Activated B cell treated with CpG ODN at 0.5 μM for 24 hours (primary cell): ENCODE measurements around the gene USP31. TPM values are rescaled to one million over a fixed set of nuclear protein-coding genes. Genes with fewer than 3 reads are reported as not detected.

Source experiments
- ATAC-seq: fragments of 200-7000 bp; cut with Tn5 transposase; one replicate; pipeline ENCODE4 v1.10.0; 2021; ENCODE audit warnings: low read depth, mild to moderate bottlenecking, moderate library complexity
- CTCF ChIA-PET: fragments of 350-600 bp; sonication (Branson Sonifier 250); formaldehyde crosslinking; loops from one replicate; lab custom pipeline; 2021; ENCODE audit warnings: antibody characterized with exemption; lab: Charles Lee
- POLR2A ChIA-PET: fragments of 350-600 bp; sonication (Branson Sonifier 250); formaldehyde crosslinking; loops from one replicate; lab custom pipeline; 2021; ENCODE audit warnings: antibody characterized with exemption; lab: Charles Lee
- DNase-seq: peaks from one replicate; pipeline ENCODE4 v3.0.0; 2022
- H3K27ac Mint-ChIP-seq: one replicate; pipeline ENCODE4 v1.8.0; 2020; ENCODE audit warnings: mixed read lengths
- H3K27me3 Mint-ChIP-seq: one replicate; pipeline ENCODE4 v1.8.0; 2021; ENCODE audit warnings: mixed read lengths
- H3K36me3 Mint-ChIP-seq: one replicate; pipeline ENCODE4 v1.8.0; 2021; ENCODE audit warnings: low read depth, mixed read lengths
- H3K4me1 Mint-ChIP-seq: one replicate; pipeline ENCODE4 v1.8.0; 2021; ENCODE audit warnings: mixed read lengths
- H3K4me3 Mint-ChIP-seq: one replicate; pipeline ENCODE4 v1.8.0; 2020; ENCODE audit warnings: mild to moderate bottlenecking, mixed read lengths
- H3K9me3 Mint-ChIP-seq: one replicate; pipeline ENCODE4 v1.8.0; 2020; ENCODE audit warnings: mixed read lengths
- CTCF ChIP-seq: fragments of 200-600 bp; IDR thresholded peaks from one replicate; pipeline ENCODE4 v1.8.0; 2022; ENCODE audit warnings: antibody characterized with exemption, mild to moderate bottlenecking
- intact Hi-C: fragments of 100-400 bp; cut with micrococcal nuclease; formaldehyde crosslinking; loops from one replicate; pipeline ENCODE4 v1.15.1; 2024
- total RNA-seq: library from RNA; stranded (reverse); gene quantifications from 2 replicates; pipeline ENCODE4 v1.2.3, GENCODE V29; 2022

The USP31 gene
- total RNA-seq, 1 donor from 2014 or later: 4.6 TPM

GRCh38 chr16:23068079-23068736, 81.0 kb downstream of the USP31 start:
- no peak for ATAC-seq
- Mint-ChIP-seq H3K27ac (no peak overlapping the region), H3K9me3 (no peaks in the 10 kb centered on the region), H3K4me1 (no peaks in the 10 kb centered on the region), H3K36me3 (peaks cover 23% of the 10 kb centered on the region), H3K27me3 (no peaks in the 10 kb centered on the region), H3K4me3 (no peak overlapping the region)
- no peak for DNase-seq
- intact Hi-C loops: no loop called here
- ChIA-PET POLR2A (no interaction called here), CTCF (no interaction called here)
- TF ChIP-seq CTCF: no peak

DNA sequence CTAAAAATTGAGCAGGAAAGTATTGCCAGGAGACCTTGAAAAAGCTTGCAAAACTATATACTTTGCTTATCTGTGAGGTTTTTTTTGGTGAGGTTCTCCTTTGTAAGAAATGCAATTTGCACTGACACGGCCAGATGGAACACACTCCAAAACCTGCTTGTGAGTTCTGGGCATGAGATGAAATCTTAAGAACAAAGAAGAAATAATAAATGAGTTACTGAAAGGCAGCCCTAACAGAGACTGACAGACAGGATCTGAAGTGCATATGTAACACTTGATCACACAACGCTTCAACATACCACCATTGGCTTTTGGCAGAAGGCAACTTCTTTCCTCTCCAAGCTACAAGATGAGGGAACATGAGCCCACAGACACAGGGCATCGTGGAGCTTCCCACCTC, 82.6 kb downstream of the USP31 start:
- DNase-seq (no peak), ATAC-seq (no peak)
- Mint-ChIP-seq H3K4me1 (no peaks in the 10 kb centered on the region), H3K4me3 (no peak overlapping the region), H3K27me3 (no peaks in the 10 kb centered on the region), H3K9me3 (no peaks in the 10 kb centered on the region), H3K27ac (no peak overlapping the region), H3K36me3 (peaks cover 20% of the 10 kb centered on the region)
- intact Hi-C loops: no loop called here
- ChIA-PET POLR2A (no interaction called here), CTCF (no interaction called here)
- TF ChIP-seq CTCF: no peak

GRCh38 chr16:23064639-23065038, 84.6 kb downstream of the USP31 start:
- ChIA-PET CTCF (no interaction called here), POLR2A (no interaction called here)
- H3K4me3 Mint-ChIP-seq: no peak overlapping the region
- H3K27me3 Mint-ChIP-seq: peaks cover 3% of the 10 kb centered on the region
- no peak overlapping the region for H3K27ac Mint-ChIP-seq
- H3K4me1 Mint-ChIP-seq: peaks cover 5% of the 10 kb centered on the region
- ATAC-seq (no peak), DNase-seq (no peak)
- no peak for TF ChIP-seq CTCF
- H3K9me3 Mint-ChIP-seq: no peaks in the 10 kb centered on the region
- peaks cover 17% of the 10 kb centered on the region for H3K36me3 Mint-ChIP-seq
- intact Hi-C loops: no loop called here

DNA sequence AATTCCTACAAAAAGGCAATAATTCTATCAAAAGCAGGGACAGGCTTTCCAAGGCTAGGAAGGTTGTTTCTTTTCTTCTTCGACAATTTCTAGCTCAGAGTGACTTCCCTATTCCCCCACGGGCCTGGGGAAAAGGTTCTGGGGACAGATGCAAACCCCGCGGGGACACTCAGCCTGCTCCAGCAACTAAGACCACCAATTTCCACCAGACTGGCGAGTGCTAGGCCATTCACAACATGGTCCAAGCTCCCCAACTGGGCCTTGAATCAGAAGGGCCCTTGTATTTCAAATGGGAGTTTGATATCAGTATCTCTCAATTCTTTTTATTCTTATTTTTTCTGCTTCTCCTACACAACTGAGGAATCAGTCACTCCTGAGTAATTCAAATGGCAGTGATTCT, 86.7 kb downstream of the USP31 start:
- ATAC-seq (no peak), DNase-seq (no peak)
- H3K9me3 Mint-ChIP-seq: no peaks in the 10 kb centered on the region
- intact Hi-C loops: no loop called here
- peaks cover 3% of the 10 kb centered on the region for H3K27me3 Mint-ChIP-seq
- H3K27ac Mint-ChIP-seq: no peak overlapping the region
- no peak overlapping the region for H3K4me3 Mint-ChIP-seq
- no peak for TF ChIP-seq CTCF
- CTCF ChIA-PET: no interaction called here
- peaks cover 5% of the 10 kb centered on the region for H3K4me1 Mint-ChIP-seq
- H3K36me3 Mint-ChIP-seq: no peaks in the 10 kb centered on the region
- POLR2A ChIA-PET: no interaction called here

GRCh38 chr16:23061669-23062068, 87.6 kb downstream of the USP31 start:
- Mint-ChIP-seq H3K9me3 (no peaks in the 10 kb centered on the region), H3K4me1 (peaks cover 5% of the 10 kb centered on the region), H3K27ac (no peak overlapping the region), H3K4me3 (no peak overlapping the region), H3K36me3 (no peaks in the 10 kb centered on the region), H3K27me3 (peaks cover 10% of the 10 kb centered on the region)
- DNase-seq (no peak), ATAC-seq (no peak)
- TF ChIP-seq CTCF: no peak
- POLR2A ChIA-PET: no interaction called here
- CTCF ChIA-PET: no interaction called here
- intact Hi-C loops: loop anchor here (2.0 kb wide), 1 partner anchor 163 kb away; no protein-coding TSS in a partner anchor
